HepG2 (cell line): ENCODE measurements around the gene CIAO2B. TPM values are rescaled to one million over a fixed set of nuclear protein-coding genes. Genes with fewer than 3 reads are reported as not detected.
A peak's percentile ranks its signal among the peaks of the same experiment; 100 is the strongest.

Source experiments
- EHMT2 ChIP-seq: fragments of 200-600 bp; sonication (generic); IDR thresholded peaks from 2 replicates; pipeline ENCODE4 v1.7.0; 2017; ENCODE audit warnings: antibody characterized with exemption, low read depth, low read length, borderline replicate concordance
- IRF2 ChIP-seq: IDR thresholded peaks from 2 replicates; pipeline ENCODE4 v1.6.1; 2018; ENCODE audit warnings: missing genetic modification reagents, missing compliant biosample characterization
- MAFK ChIP-seq, 2 experiments: IDR thresholded peaks in 1 of 2; conservative IDR thresholded peaks in 1 of 2; 2 replicates each; pipeline ENCODE4 v1.6.1; 2011; ENCODE audit warnings: improper control_type of control experiment in 2 of 2, low read length in 2 of 2
- PHB2 ChIP-seq: fragments of 450-650 bp; IDR thresholded peaks from 2 replicates; pipeline ENCODE4 v1.6.1; 2018; ENCODE audit not compliant: partially characterized antibody
- SNAPC2 ChIP-seq: sonication (generic); formaldehyde crosslinking; IDR thresholded peaks from 2 replicates; pipeline ENCODE4 v1.8.1; 2022; ENCODE audit warnings: mild to moderate bottlenecking, missing genetic modification reagents
- TARDBP ChIP-seq: sonication (generic); formaldehyde crosslinking; IDR thresholded peaks from 2 replicates; pipeline ENCODE4 v1.8.0; 2022; ENCODE audit warnings: mild to moderate bottlenecking, missing genetic modification reagents
- TOPORS ChIP-seq: sonication (generic); formaldehyde crosslinking; IDR thresholded peaks from 2 replicates; pipeline ENCODE4 v1.8.0; 2023; ENCODE audit warnings: mild to moderate bottlenecking, missing genetic modification reagents
- WIZ ChIP-seq: sonication (generic); formaldehyde crosslinking; IDR thresholded peaks from 2 replicates; pipeline ENCODE4 v1.5.1; 2020; ENCODE audit warnings: mild to moderate bottlenecking, missing genetic modification reagents
- ZBTB21 ChIP-seq: sonication (generic); formaldehyde crosslinking; IDR thresholded peaks from 2 replicates; pipeline ENCODE4 v1.4.0; 2020; ENCODE audit warnings: missing genetic modification reagents
- ZNF205 ChIP-seq: IDR thresholded peaks from 2 replicates; pipeline ENCODE4 v1.6.1; 2018; ENCODE audit warnings: missing biosample characterization, missing genetic modification reagents
- ZNF34 ChIP-seq: sonication (generic); formaldehyde crosslinking; IDR thresholded peaks from 2 replicates; pipeline ENCODE4 v1.4.0; 2020; ENCODE audit warnings: mild to moderate bottlenecking, missing genetic modification reagents, borderline replicate concordance
- ZNF570 ChIP-seq: sonication (generic); formaldehyde crosslinking; IDR thresholded peaks from 2 replicates; pipeline ENCODE4 v1.4.0; 2020; ENCODE audit warnings: mild to moderate bottlenecking, missing genetic modification reagents, borderline replicate concordance
- polyA plus RNA-seq, 8 experiments: library from polyadenylated mRNA; depleted of rRNA in 3 of 8; stranded (reverse) in 7 of 8; unstranded in 1 of 8; fragments of >200 nt; fragmentation: Illumina TruSeq in 4 of 8; extraction: Trizol in 4 of 8; gene quantifications; 2 replicates each; pipeline versions ENCODE4 v1.2.1 to v1.2.3, GENCODE V29; 2011 to 2016; ENCODE audit warnings: low read depth in 4 of 8, missing spikeins in 1 of 8, mixed read lengths in 1 of 8; ENCODE audit not compliant: insufficient read depth in 1 of 8
- total RNA-seq, 5 experiments: library from RNA; depleted of rRNA; stranded (reverse); fragments of >200 nt; fragmentation: Illumina TruSeq; extraction: Trizol; gene quantifications; 2 replicates each; pipeline ENCODE4 v1.2.3, GENCODE V29; 2016; ENCODE audit warnings: low read depth in 1 of 5
- TF ChIP-seq, protein P1 (sequence below): sonication (generic); formaldehyde crosslinking; conservative IDR thresholded peaks from 2 replicates; pipeline ENCODE4 v1.4.0; 2020; ENCODE audit warnings: mild to moderate bottlenecking, missing genetic modification reagents, moderate library complexity
- TF ChIP-seq, protein P2 (sequence below): sonication (generic); formaldehyde crosslinking; IDR thresholded peaks from 2 replicates; pipeline ENCODE4 v1.8.1; 2023; ENCODE audit warnings: mild to moderate bottlenecking, missing genetic modification reagents, borderline replicate concordance
- TF ChIP-seq, protein P3 (sequence below): sonication (generic); formaldehyde crosslinking; IDR thresholded peaks from 2 replicates; pipeline ENCODE4 v1.4.0; 2020; ENCODE audit warnings: missing genetic modification reagents
- TF ChIP-seq, protein P4 (sequence below): sonication (generic); formaldehyde crosslinking; IDR thresholded peaks from 2 replicates; pipeline ENCODE4 v1.4.0; 2020; ENCODE audit warnings: missing genetic modification reagents
- TF ChIP-seq, protein P5 (sequence below): sonication (generic); formaldehyde crosslinking; IDR thresholded peaks from 2 replicates; pipeline ENCODE4 v1.5.0; 2020; ENCODE audit warnings: mild to moderate bottlenecking, missing genetic modification reagents, borderline replicate concordance

CIAO2B gene
- total and polyA plus RNA-seq, 2 of the 13 experiments (the other 11 are each of a cell fraction or from before 2014, with no cell fraction given): 157 to 293 TPM

DNA sequence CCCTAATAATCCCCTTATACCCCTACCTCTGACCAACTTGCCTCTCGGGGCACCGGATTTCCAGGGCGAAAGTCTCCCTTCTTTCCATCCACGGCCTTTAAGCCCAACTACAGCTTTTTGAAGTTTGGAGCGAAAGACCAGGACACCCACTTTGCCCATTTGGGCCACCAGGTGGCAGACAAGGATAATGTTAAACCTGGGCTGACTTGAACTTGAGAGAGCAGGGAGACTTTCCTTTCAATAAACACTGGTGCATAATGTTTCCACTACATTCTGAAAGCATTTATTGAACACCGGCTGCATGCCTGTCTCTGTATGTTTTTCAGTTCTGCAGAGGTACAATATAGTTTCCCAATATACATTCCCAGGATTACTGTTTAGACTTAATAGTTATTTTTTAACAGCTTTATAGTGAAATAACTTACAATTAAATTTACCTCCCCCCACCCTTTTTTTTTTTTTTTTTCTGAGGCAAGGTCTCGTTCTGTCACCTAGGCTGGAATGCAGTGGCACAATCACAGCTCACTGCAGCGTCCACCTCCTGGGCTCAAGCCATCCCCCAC, 20.0 kb upstream of the CIAO2B start (continued):
- TF ChIP-seq, protein P1, sequence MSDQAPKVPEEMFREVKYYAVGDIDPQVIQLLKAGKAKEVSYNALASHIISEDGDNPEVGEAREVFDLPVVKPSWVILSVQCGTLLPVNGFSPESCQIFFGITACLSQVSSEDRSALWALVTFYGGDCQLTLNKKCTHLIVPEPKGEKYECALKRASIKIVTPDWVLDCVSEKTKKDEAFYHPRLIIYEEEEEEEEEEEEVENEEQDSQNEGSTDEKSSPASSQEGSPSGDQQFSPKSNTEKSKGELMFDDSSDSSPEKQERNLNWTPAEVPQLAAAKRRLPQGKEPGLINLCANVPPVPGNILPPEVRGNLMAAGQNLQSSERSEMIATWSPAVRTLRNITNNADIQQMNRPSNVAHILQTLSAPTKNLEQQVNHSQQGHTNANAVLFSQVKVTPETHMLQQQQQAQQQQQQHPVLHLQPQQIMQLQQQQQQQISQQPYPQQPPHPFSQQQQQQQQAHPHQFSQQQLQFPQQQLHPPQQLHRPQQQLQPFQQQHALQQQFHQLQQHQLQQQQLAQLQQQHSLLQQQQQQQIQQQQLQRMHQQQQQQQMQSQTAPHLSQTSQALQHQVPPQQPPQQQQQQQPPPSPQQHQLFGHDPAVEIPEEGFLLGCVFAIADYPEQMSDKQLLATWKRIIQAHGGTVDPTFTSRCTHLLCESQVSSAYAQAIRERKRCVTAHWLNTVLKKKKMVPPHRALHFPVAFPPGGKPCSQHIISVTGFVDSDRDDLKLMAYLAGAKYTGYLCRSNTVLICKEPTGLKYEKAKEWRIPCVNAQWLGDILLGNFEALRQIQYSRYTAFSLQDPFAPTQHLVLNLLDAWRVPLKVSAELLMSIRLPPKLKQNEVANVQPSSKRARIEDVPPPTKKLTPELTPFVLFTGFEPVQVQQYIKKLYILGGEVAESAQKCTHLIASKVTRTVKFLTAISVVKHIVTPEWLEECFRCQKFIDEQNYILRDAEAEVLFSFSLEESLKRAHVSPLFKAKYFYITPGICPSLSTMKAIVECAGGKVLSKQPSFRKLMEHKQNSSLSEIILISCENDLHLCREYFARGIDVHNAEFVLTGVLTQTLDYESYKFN: 0 out of 2 replicates have a peak, but pooled peaks have one; percentile 25
- TF ChIP-seq TARDBP (CRISPR knock-in tag) (peak; percentile 44; the same call in 1 of the 2 replicates), EHMT2 (no peak), WIZ (CRISPR knock-in tag) (no peak), ZNF34 (CRISPR knock-in tag) (no peak), TOPORS (CRISPR knock-in tag) (no peak), ZBTB21 (CRISPR knock-in tag) (peak; percentile 32; the same call in 1 of the 2 replicates), ZNF205 (CRISPR knock-in tag) (no peak), PHB2 (no peak), MAFK (conservative IDR thresholded peaks at IDR 0.05 in 1 of 2, IDR thresholded peaks at IDR 0.05 in 1 of 2; ENCODE audit: low read length in 2 of 2) (no peak), IRF2 (CRISPR knock-in tag) (peak; percentile 67; the same call in 1 of the 2 replicates), SNAPC2 (CRISPR knock-in tag) (no peak), ZNF570 (no peak)
- TF ChIP-seq, protein P2, sequence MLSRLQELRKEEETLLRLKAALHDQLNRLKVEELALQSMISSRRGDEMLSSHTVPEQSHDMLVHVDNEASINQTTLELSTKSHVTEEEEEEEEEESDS (CRISPR knock-in tag): no peak
- TF ChIP-seq, protein P3, sequence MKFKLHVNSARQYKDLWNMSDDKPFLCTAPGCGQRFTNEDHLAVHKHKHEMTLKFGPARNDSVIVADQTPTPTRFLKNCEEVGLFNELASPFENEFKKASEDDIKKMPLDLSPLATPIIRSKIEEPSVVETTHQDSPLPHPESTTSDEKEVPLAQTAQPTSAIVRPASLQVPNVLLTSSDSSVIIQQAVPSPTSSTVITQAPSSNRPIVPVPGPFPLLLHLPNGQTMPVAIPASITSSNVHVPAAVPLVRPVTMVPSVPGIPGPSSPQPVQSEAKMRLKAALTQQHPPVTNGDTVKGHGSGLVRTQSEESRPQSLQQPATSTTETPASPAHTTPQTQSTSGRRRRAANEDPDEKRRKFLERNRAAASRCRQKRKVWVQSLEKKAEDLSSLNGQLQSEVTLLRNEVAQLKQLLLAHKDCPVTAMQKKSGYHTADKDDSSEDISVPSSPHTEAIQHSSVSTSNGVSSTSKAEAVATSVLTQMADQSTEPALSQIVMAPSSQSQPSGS: no peak
- TF ChIP-seq, protein P4, sequence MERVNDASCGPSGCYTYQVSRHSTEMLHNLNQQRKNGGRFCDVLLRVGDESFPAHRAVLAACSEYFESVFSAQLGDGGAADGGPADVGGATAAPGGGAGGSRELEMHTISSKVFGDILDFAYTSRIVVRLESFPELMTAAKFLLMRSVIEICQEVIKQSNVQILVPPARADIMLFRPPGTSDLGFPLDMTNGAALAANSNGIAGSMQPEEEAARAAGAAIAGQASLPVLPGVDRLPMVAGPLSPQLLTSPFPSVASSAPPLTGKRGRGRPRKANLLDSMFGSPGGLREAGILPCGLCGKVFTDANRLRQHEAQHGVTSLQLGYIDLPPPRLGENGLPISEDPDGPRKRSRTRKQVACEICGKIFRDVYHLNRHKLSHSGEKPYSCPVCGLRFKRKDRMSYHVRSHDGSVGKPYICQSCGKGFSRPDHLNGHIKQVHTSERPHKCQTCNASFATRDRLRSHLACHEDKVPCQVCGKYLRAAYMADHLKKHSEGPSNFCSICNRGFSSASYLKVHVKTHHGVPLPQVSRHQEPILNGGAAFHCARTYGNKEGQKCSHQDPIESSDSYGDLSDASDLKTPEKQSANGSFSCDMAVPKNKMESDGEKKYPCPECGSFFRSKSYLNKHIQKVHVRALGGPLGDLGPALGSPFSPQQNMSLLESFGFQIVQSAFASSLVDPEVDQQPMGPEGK (CRISPR knock-in tag): 0 out of 2 replicates have a peak, but pooled peaks have one; percentile 18
- TF ChIP-seq, protein P5, sequence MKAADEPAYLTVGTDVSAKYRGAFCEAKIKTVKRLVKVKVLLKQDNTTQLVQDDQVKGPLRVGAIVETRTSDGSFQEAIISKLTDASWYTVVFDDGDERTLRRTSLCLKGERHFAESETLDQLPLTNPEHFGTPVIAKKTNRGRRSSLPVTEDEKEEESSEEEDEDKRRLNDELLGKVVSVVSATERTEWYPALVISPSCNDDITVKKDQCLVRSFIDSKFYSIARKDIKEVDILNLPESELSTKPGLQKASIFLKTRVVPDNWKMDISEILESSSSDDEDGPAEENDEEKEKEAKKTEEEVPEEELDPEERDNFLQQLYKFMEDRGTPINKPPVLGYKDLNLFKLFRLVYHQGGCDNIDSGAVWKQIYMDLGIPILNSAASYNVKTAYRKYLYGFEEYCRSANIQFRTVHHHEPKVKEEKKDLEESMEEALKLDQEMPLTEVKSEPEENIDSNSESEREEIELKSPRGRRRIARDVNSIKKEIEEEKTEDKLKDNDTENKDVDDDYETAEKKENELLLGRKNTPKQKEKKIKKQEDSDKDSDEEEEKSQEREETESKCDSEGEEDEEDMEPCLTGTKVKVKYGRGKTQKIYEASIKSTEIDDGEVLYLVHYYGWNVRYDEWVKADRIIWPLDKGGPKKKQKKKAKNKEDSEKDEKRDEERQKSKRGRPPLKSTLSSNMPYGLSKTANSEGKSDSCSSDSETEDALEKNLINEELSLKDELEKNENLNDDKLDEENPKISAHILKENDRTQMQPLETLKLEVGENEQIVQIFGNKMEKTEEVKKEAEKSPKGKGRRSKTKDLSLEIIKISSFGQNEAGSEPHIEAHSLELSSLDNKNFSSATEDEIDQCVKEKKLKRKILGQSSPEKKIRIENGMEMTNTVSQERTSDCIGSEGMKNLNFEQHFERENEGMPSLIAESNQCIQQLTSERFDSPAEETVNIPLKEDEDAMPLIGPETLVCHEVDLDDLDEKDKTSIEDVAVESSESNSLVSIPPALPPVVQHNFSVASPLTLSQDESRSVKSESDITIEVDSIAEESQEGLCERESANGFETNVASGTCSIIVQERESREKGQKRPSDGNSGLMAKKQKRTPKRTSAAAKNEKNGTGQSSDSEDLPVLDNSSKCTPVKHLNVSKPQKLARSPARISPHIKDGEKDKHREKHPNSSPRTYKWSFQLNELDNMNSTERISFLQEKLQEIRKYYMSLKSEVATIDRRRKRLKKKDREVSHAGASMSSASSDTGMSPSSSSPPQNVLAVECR (CRISPR knock-in tag): no peak; the same call in 1 of the 2 replicates
